H1 (cell line): ENCODE data around the gene OR52E2. TPM values are rescaled to one million over a fixed set of nuclear protein-coding genes. Genes with fewer than 3 reads are reported as not detected.

ENCODE experiments used
- CTCF ChIA-PET: fragments of 300-600 bp; sonication (Branson Sonifier 250); formaldehyde crosslinking; loops from one replicate; lab custom pipeline; 2021; ENCODE audit not compliant: partially characterized antibody; lab: Charles Lee
- POLR2A ChIA-PET: fragments of 300-600 bp; sonication (Branson Sonifier 250); formaldehyde crosslinking; loops from one replicate; lab custom pipeline; 2021; ENCODE audit warnings: inconsistent platforms; ENCODE audit not compliant: partially characterized antibody; lab: Charles Lee
- DNase-seq, 2 experiments: peaks; one replicate each; pipeline versions ENCODE4 v3.0.0 to v3.0.0-alpha.2; 2010 to 2022; ENCODE audit warnings: low spot score in 2 of 2, low read depth in 1 of 2, mixed read lengths in 1 of 2
- FAIRE-seq: peaks from 2 replicates; lab custom pipeline; 2011; peaks lifted over from hg19 to GRCh38; lab: Jason Lieb, UNC
- H2AFZ ChIP-seq: 2 replicates; pipeline ENCODE4 v1.8.1; 2012; ENCODE audit warnings: low read length, inconsistent platforms
- H2AK5ac ChIP-seq: 2 replicates; pipeline ENCODE4 v1.6.1; 2013; ENCODE audit warnings: low read depth, low read length
- H2BK120ac ChIP-seq: replicated peaks from 2 replicates; pipeline ENCODE3; 2013; ENCODE audit warnings: low read depth, low read length, inconsistent platforms
- H2BK12ac ChIP-seq: 2 replicates; pipeline ENCODE4 v1.6.1; 2013; ENCODE audit warnings: low read depth, low read length
- H2BK15ac ChIP-seq: 2 replicates; pipeline ENCODE4 v1.6.1; 2013; ENCODE audit warnings: low read length
- H2BK20ac ChIP-seq: 2 replicates; pipeline ENCODE4 v1.6.1; 2013; ENCODE audit warnings: low read length
- H2BK5ac ChIP-seq: 2 replicates; pipeline ENCODE4 v1.6.1; 2013; ENCODE audit warnings: low read depth, low read length
- H3K14ac ChIP-seq: 2 replicates; pipeline ENCODE4 v1.6.1; 2013; ENCODE audit warnings: inconsistent platforms; ENCODE audit not compliant: insufficient read length
- H3K18ac ChIP-seq: 2 replicates; pipeline ENCODE4 v1.6.1; 2013; ENCODE audit warnings: low read length; ENCODE audit errors: extremely low read depth
- H3K23ac ChIP-seq: 2 replicates; pipeline ENCODE4 v1.6.1; 2013; ENCODE audit warnings: inconsistent platforms; ENCODE audit not compliant: insufficient read length
- H3K23me2 ChIP-seq: 2 replicates; pipeline ENCODE4 v1.6.1; 2013; ENCODE audit warnings: low read depth, low read length
- H3K27ac ChIP-seq: 2 replicates; pipeline ENCODE4 v1.6.1; 2011; ENCODE audit warnings: low read depth, low read length, inconsistent platforms
- H3K27me3 ChIP-seq, 4 experiments: replicated peaks in 1 of 4; 1 replicate in 1 of 4; 2 replicates in 3 of 4; pipeline versions ENCODE4 v1.6.1 to v1.8.1; 2011 to 2013; ENCODE audit warnings: low read length in 3 of 4, mild to moderate bottlenecking in 3 of 4, inconsistent platforms in 2 of 4, mixed read lengths in 2 of 4, moderate library complexity in 1 of 4; ENCODE audit not compliant: control insufficient read depth in 3 of 4, insufficient read depth in 3 of 4; ENCODE audit errors: extremely low read depth in 1 of 4
- H3K36me3 ChIP-seq, 4 experiments: 2 replicates each; pipeline versions ENCODE4 v1.6.1 to v1.8.1; 2011 to 2013; ENCODE audit warnings: mild to moderate bottlenecking in 4 of 4, low read length in 3 of 4, moderate library complexity in 2 of 4, control low read depth in 1 of 4, inconsistent platforms in 1 of 4; ENCODE audit not compliant: insufficient read depth in 4 of 4, control insufficient read depth in 2 of 4
- H3K4ac ChIP-seq: replicated peaks from 2 replicates; pipeline ENCODE3; 2013; ENCODE audit warnings: low read length, low read depth, mixed read lengths, inconsistent platforms; ENCODE audit not compliant: insufficient read length
- H3K4me1 ChIP-seq, 4 experiments: replicated peaks in 1 of 4; 1 replicate in 1 of 4; 2 replicates in 3 of 4; pipeline versions ENCODE4 v1.6.1 to v1.8.1; 2011 to 2013; ENCODE audit warnings: low read length in 3 of 4, inconsistent platforms in 2 of 4, mixed read lengths in 1 of 4; ENCODE audit not compliant: insufficient read depth in 4 of 4, control insufficient read depth in 3 of 4
- H3K4me2 ChIP-seq, 2 experiments: 2 replicates each; pipeline versions ENCODE4 v1.6.1 to v1.8.1; 2011 to 2013; ENCODE audit warnings: low read depth in 2 of 2, low read length in 2 of 2, control low read depth in 1 of 2, inconsistent platforms in 1 of 2, mild to moderate bottlenecking in 1 of 2; ENCODE audit not compliant: insufficient read depth in 1 of 2
- H3K4me3 ChIP-seq, 4 experiments: fragments of 200-600, 300-600 bp in 1 of 4; sonication (generic), shearing (Covaris generic), sonication (Bioruptor Twin) in 1 of 4; 2 replicates each; pipeline versions ENCODE4 v1.5.1 to v1.8.1; 2011 to 2016; ENCODE audit warnings: low read length in 4 of 4, low read depth in 3 of 4, control low read depth in 2 of 4, inconsistent platforms in 2 of 4, mild to moderate bottlenecking in 2 of 4, mixed read lengths in 1 of 4, moderate library complexity in 1 of 4; ENCODE audit not compliant: insufficient read depth in 2 of 4; ENCODE audit errors: extremely low read depth in 1 of 4
- H3K56ac ChIP-seq: replicated peaks from 2 replicates; pipeline ENCODE3; 2013; ENCODE audit warnings: low read depth, mild to moderate bottlenecking, mixed read lengths, low read length, inconsistent platforms; ENCODE audit not compliant: insufficient read length
- H3K79me1 ChIP-seq: 2 replicates; pipeline ENCODE4 v1.6.1; 2013; ENCODE audit warnings: low read depth, low read length, control low read depth
- H3K79me2 ChIP-seq, 2 experiments: 2 replicates each; pipeline versions ENCODE4 v1.6.1 to v1.8.1; 2012 to 2013; ENCODE audit warnings: low read length in 2 of 2, mild to moderate bottlenecking in 2 of 2, inconsistent platforms in 1 of 2; ENCODE audit not compliant: insufficient read depth in 2 of 2, control insufficient read depth in 1 of 2
- H3K9ac ChIP-seq, 4 experiments: replicated peaks in 1 of 4; 1 replicate in 1 of 4; 2 replicates in 3 of 4; pipeline versions ENCODE4 v1.6.1 to v1.8.1; 2011 to 2013; ENCODE audit warnings: low read depth in 3 of 4, low read length in 3 of 4, control low read depth in 2 of 4, mild to moderate bottlenecking in 2 of 4, moderate library complexity in 2 of 4, inconsistent platforms in 1 of 4; ENCODE audit errors: extremely low read depth in 1 of 4
- H3K9me3 ChIP-seq, 2 experiments: 2 replicates each; pipeline versions ENCODE4 v1.6.1 to v1.8.1; 2012 to 2013; ENCODE audit warnings: mild to moderate bottlenecking in 2 of 2, moderate library complexity in 2 of 2, control low read depth in 1 of 2, inconsistent platforms in 1 of 2, low read depth in 1 of 2, low read length in 1 of 2, mixed read lengths in 1 of 2; ENCODE audit not compliant: insufficient read depth in 2 of 2
- H4K20me1 ChIP-seq, 2 experiments: replicated peaks in 1 of 2; 2 replicates each; pipeline versions ENCODE3 to v1.8.1; 2011 to 2013; ENCODE audit warnings: inconsistent platforms in 2 of 2, low read length in 2 of 2, mild to moderate bottlenecking in 1 of 2; ENCODE audit not compliant: insufficient read depth in 2 of 2, control insufficient read depth in 1 of 2
- H4K5ac ChIP-seq: 2 replicates; pipeline ENCODE4 v1.6.1; 2013; ENCODE audit warnings: low read length, low read depth, mixed read lengths, inconsistent platforms; ENCODE audit not compliant: insufficient read length
- H4K8ac ChIP-seq: 2 replicates; pipeline ENCODE4 v1.8.0; 2013; ENCODE audit warnings: mild to moderate bottlenecking, moderate library complexity, low read length, inconsistent platforms; ENCODE audit not compliant: insufficient read depth; ENCODE audit errors: extremely low read depth
- H4K91ac ChIP-seq: replicated peaks from 2 replicates; pipeline ENCODE3; 2013; ENCODE audit warnings: low read length, mixed read lengths, inconsistent platforms; ENCODE audit not compliant: insufficient read length
- ATF2 ChIP-seq: IDR thresholded peaks from 2 replicates; pipeline ENCODE4 v1.6.1; 2012; ENCODE audit warnings: low read length, inconsistent platforms
- ATF3 ChIP-seq: IDR thresholded peaks from 2 replicates; pipeline ENCODE4 v1.6.1; 2011; ENCODE audit warnings: low read depth, mild to moderate bottlenecking, low read length; ENCODE audit not compliant: insufficient read depth
- CREB1 ChIP-seq: IDR thresholded peaks from 2 replicates; pipeline ENCODE4 v1.6.1; 2012; ENCODE audit warnings: inconsistent platforms
- EGR1 ChIP-seq: IDR thresholded peaks from 2 replicates; pipeline ENCODE4 v1.6.1; 2011; ENCODE audit warnings: low read depth, low read length, borderline replicate concordance
- GTF2F1 ChIP-seq: IDR thresholded peaks from 2 replicates; pipeline ENCODE4 v1.6.1; 2012; ENCODE audit warnings: low read depth, low read length, improper control_type of control experiment, borderline replicate concordance
- JUN ChIP-seq: IDR thresholded peaks from 2 replicates; pipeline ENCODE4 v1.6.1; 2011; ENCODE audit warnings: low read depth, mild to moderate bottlenecking, improper control_type of control experiment, low read length
- KDM1A ChIP-seq: fragments of 200-600, 300-600 bp; sonication (generic); IDR thresholded peaks from 2 replicates; pipeline ENCODE4 v1.7.1; 2016; ENCODE audit warnings: mild to moderate bottlenecking, low read length, borderline replicate concordance
- KDM5A ChIP-seq: fragments of 200-600 bp; IDR thresholded peaks from 2 replicates; pipeline ENCODE4 v1.7.1; 2012; ENCODE audit warnings: mild to moderate bottlenecking, low read length, inconsistent platforms, mixed read lengths
- MAX ChIP-seq: IDR thresholded peaks from 2 replicates; pipeline ENCODE4 v1.6.1; 2012; ENCODE audit warnings: inconsistent platforms
- NANOG ChIP-seq: IDR thresholded peaks from 2 replicates; pipeline ENCODE4 v1.6.1; 2011; ENCODE audit warnings: low read length, low read depth, mild to moderate bottlenecking, inconsistent platforms; ENCODE audit not compliant: insufficient read depth, poor library complexity, severe bottlenecking
- POLR2AphosphoS5 ChIP-seq: IDR thresholded peaks from 2 replicates; pipeline ENCODE4 v1.6.1; 2011; ENCODE audit warnings: low read depth, low read length
- SUZ12 ChIP-seq: fragments of 200-600 bp; sonication (generic); IDR thresholded peaks from 2 replicates; pipeline ENCODE4 v1.6.1; 2012; ENCODE audit warnings: mild to moderate bottlenecking, inconsistent platforms, low read length, moderate library complexity, mixed read lengths
- TAF1 ChIP-seq: IDR thresholded peaks from 2 replicates; pipeline ENCODE4 v1.6.1; 2011; ENCODE audit warnings: mild to moderate bottlenecking, low read depth, low read length
- WGBS, 2 experiments: shearing (Covaris generic) in 1 of 2; methylation state at CpG; one replicate each; pipeline versions ENCODE4 v1.1.6 to v1.1.7; 2013 to 2015; ENCODE audit warnings: low lambda C conversion rate in 2 of 2, mixed read lengths in 2 of 2, inconsistent platforms in 1 of 2, low coverage in 1 of 2, missing lambda C conversion rate in 1 of 2; ENCODE audit not compliant: insufficient replicate concordance in 2 of 2, insufficient coverage in 1 of 2, insufficient read length in 1 of 2; ENCODE audit errors: extremely low coverage in 1 of 2, missing lambda C conversion rate in 1 of 2; 5-methylcytosine and 5-hydroxymethylcytosine counted together
- polyA plus RNA-seq, 7 experiments: library from polyadenylated mRNA; depleted of rRNA in 3 of 7; stranded (reverse) in 5 of 7; unstranded in 2 of 7; fragments of >200 nt in 5 of 7; fragments of 200-250 nt in 2 of 7; gene quantifications; 1 replicate in 5 of 7; 2 replicates in 1 of 7; 4 replicates in 1 of 7; pipeline versions ENCODE4 v1.2.1 to v1.2.3, GENCODE V29; 2011 to 2013; ENCODE audit warnings: missing spikeins in 2 of 7, mixed read lengths in 2 of 7
- total RNA-seq: library from RNA; stranded (reverse); fragmentation: NEBNext Ultra II Directional; extraction: Animal tissue kit (Norgen Biotek cat#: 25700); gene quantifications from 2 replicates; pipeline ENCODE4 v1.2.1, GENCODE V29; 2021

OR52E2 gene
- total and polyA plus RNA-seq, 2 of the 8 experiments (the other 6 are each of a cell fraction or from before 2014, with no cell fraction given) = not detected

DNA sequence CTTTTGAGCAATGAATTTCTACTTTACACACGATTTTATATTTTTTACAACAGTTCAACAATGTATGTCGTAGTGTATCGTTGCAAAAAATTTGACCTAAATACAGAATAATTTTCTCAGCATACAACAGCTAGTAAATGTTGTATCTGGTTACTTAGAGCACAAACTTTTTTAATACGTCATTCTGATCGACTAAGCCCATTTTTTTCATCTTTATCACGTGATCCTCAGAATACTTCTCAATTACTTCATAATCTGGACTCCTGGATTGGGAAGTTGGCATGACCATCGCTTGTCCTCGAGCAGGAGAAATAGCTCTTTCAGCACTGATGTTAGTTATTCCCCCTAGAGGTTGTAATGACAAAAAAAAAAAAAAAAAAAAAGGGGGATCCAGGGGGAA is 48.2 kb downstream of the OR52E2 start:
- no peak overlapping the region for H3K14ac ChIP-seq
- no peak overlapping the region for H3K27ac ChIP-seq
- H2BK15ac ChIP-seq = no peak overlapping the region
- H4K91ac ChIP-seq = no peak overlapping the region
- H2BK5ac ChIP-seq = no peak overlapping the region
- H2BK120ac ChIP-seq = no peak overlapping the region
- no peaks in the 10 kb centered on the region for H3K36me3 ChIP-seq
- H3K23me2 ChIP-seq = no peaks in the 10 kb centered on the region
- H2BK12ac ChIP-seq = no peak overlapping the region
- H3K79me1 ChIP-seq = no peaks in the 10 kb centered on the region
- ChIA-PET CTCF (interaction anchor here (0.6 to 1.1 kb wide), 4 partner anchors 359 to 907 kb away, joined by 3 to 5 read pairs (median 3); no protein-coding TSS in a partner anchor), POLR2A (no interaction called here)
- no peak overlapping the region for H3K56ac ChIP-seq
- H3K9me3 ChIP-seq = no peaks in the 10 kb centered on the region
- H3K4ac ChIP-seq = no peak overlapping the region
- no peak overlapping the region for H2AK5ac ChIP-seq
- no peak overlapping the region for H3K4me2 ChIP-seq
- WGBS, 2 experiments = 88% methylated on average over 8 of the region's 8 CpGs; no CpG with 5 or more reads in 1 of the 2 experiments
- H3K9ac ChIP-seq = no peak overlapping the region
- H4K8ac ChIP-seq = no peak overlapping the region
- H2AFZ ChIP-seq = no peak overlapping the region
- H3K4me1 ChIP-seq = no peaks in the 10 kb centered on the region
- H3K23ac ChIP-seq = no peak overlapping the region
- DNase-seq (no peak), FAIRE-seq (no peak)
- H3K18ac ChIP-seq = no peak overlapping the region
- H4K20me1 ChIP-seq = no peaks in the 10 kb centered on the region
- no peak overlapping the region for H2BK20ac ChIP-seq
- H3K79me2 ChIP-seq = no peaks in the 10 kb centered on the region
- no peak overlapping the region for H4K5ac ChIP-seq
- H3K27me3 ChIP-seq = no peaks in the 10 kb centered on the region
- no peak overlapping the region for H3K4me3 ChIP-seq
- TF ChIP-seq ATF3 (no peak), CREB1 (no peak), KDM1A (no peak), NANOG (no peak), TAF1 (no peak), KDM5A (no peak), ATF2 (no peak), MAX (no peak), POLR2AphosphoS5 (no peak), SUZ12 (no peak), EGR1 (no peak), GTF2F1 (no peak), JUN (no peak)
